ENCODE measurements around the gene LAMA5.

Gene LAMA5

GRCh38 chr20:62352402-62353288 lies 14.5 kb downstream of the LAMA5 start:
- FAIRE-seq (no peak), DNase-seq (ENCODE audit: extremely low spot score, insufficient read length, low read depth) (no peak)

- no peak for FAIRE-seq
- no peak for DNase-seq (ENCODE audit: extremely low spot score, insufficient read length, low read depth)
Observed at GRCh38 chr20:62351469-62352401, 15.4 kb downstream of the LAMA5 start.

- FAIRE-seq: no peak
- DNase-seq (ENCODE audit: extremely low spot score, insufficient read length, low read depth): no peak
Observed at GRCh38 chr20:62350629-62351422, 16.3 kb downstream of the LAMA5 start.

- DNase-seq (ENCODE audit: extremely low spot score, insufficient read length, low read depth): no peak
- FAIRE-seq: no peak
Observed at GRCh38 chr20:62350098-62350628, 16.9 kb downstream of the LAMA5 start.

GRCh38 chr20:62349556-62350097 lies 17.5 kb downstream of the LAMA5 start:
- no peak for FAIRE-seq
- DNase-seq (ENCODE audit: extremely low spot score, insufficient read length, low read depth): no peak

GRCh38 chr20:62348604-62349003 lies 18.5 kb downstream of the LAMA5 start:
- FAIRE-seq: no peak
- DNase-seq (ENCODE audit: extremely low spot score, insufficient read length, low read depth): no peak

- DNase-seq (ENCODE audit: extremely low spot score, insufficient read length, low read depth): no peak
- FAIRE-seq: no peak
Observed at GRCh38 chr20:62347445-62347844, 19.7 kb downstream of the LAMA5 start.

GRCh38 chr20:62347151-62347404 lies 20.0 kb downstream of the LAMA5 start:
- FAIRE-seq (no peak), DNase-seq (ENCODE audit: extremely low spot score, insufficient read length, low read depth) (no peak)

- FAIRE-seq (no peak), DNase-seq (ENCODE audit: extremely low spot score, insufficient read length, low read depth) (no peak)
Observed at GRCh38 chr20:62346398-62347150, 20.5 kb downstream of the LAMA5 start.

- no peak for DNase-seq (ENCODE audit: extremely low spot score, insufficient read length, low read depth)
- no peak for FAIRE-seq
Observed at GRCh38 chr20:62345681-62346370, 21.3 kb downstream of the LAMA5 start.

GRCh38 chr20:62344782-62345181 lies 22.3 kb downstream of the LAMA5 start:
- FAIRE-seq: no peak
- DNase-seq (ENCODE audit: extremely low spot score, insufficient read length, low read depth): no peak

GRCh38 chr20:62344092-62344491 lies 23.0 kb downstream of the LAMA5 start:
- FAIRE-seq (no peak), DNase-seq (ENCODE audit: extremely low spot score, insufficient read length, low read depth) (no peak)

GRCh38 chr20:62342910-62343309 lies 24.2 kb downstream of the LAMA5 start:
- FAIRE-seq (no peak), DNase-seq (ENCODE audit: extremely low spot score, insufficient read length, low read depth) (no peak)

GRCh38 chr20:62339647-62340062 lies 27.5 kb downstream of the LAMA5 start:
- peak; percentile 96 for FAIRE-seq
- DNase-seq (ENCODE audit: extremely low spot score, insufficient read length, low read depth): peak; percentile 35

- DNase-seq (ENCODE audit: extremely low spot score, insufficient read length, low read depth): no peak
- no peak for FAIRE-seq
Observed at GRCh38 chr20:62338294-62338620, 28.9 kb downstream of the LAMA5 start.

GRCh38 chr20:62337558-62338293 lies 29.4 kb downstream of the LAMA5 start:
- no peak for FAIRE-seq
- DNase-seq (ENCODE audit: extremely low spot score, insufficient read length, low read depth): no peak

GRCh38 chr20:62336775-62337557 lies 30.1 kb downstream of the LAMA5 start:
- DNase-seq (ENCODE audit: extremely low spot score, insufficient read length, low read depth) (no peak), FAIRE-seq (no peak)
